GM19328 (cell line): ENCODE results near the gene TMEM169.

Experiments
- ATAC-seq: cut with Tn5 transposase; IDR thresholded peaks from one replicate; pipeline ENCODE4 v1.9.1; 2021; ENCODE audit warnings: mild to moderate bottlenecking, moderate library complexity; ENCODE audit not compliant: unreplicated experiment

TMEM169 gene

DNA sequence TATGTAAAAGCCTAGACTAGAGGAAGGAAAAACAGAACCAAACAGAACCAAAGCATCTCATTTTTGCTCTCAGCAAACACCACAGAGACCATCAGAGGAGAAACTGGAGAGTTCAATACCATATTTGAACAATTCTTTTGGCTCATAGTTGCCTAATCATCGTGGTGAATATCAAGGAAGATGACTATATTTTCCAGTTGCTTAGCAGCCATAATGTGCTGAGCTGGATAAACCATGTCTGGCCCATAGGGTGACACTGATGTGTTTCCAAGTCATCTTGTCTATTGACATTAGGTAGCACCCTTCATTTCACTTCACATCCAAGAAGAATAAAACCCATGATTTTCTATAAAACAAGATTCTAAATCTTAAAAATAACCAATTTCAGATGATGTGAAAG is 21.5 kb downstream of the TMEM169 start:
- no peak for ATAC-seq

DNA sequence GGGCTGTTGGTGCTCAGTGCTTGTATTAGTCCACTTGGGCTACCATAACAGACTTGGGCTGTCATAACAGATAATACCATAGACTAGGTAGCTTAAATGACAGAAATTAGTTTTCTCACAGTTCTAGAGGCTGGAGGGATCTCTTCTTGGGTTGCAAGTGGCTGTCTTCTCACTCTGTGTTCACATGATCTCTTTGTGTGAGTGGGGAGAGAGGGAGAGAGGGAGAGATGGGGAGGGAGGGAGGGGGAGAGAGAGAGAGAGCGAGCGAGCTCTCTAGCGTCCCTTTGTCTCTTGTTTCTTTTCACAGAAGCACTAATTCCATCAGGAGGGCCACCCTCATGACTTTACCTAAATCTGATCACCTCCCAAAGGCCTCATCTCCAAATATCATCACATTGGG is 23.0 kb downstream of the TMEM169 start:
- no peak for ATAC-seq

DNA sequence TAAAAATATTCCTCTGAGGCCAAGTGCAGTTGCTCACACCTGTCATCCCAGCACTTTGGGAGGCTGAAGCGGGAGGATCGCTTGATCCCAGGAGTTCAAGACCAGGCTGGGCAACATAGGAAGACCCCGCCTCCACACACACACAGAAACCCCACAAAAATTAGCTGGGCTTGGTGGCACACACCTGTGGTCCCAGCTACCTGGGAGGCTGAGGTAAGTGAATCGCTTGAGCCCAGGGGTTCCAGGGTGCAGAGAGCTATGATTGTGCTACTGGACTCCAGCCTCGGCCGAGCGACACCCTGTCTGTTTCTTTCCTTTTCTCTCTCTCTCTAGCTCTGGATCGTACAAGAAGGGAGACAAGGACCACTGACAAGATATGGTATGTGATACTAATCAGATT is 25.6 kb downstream of the TMEM169 start:
- ATAC-seq: no peak

DNA sequence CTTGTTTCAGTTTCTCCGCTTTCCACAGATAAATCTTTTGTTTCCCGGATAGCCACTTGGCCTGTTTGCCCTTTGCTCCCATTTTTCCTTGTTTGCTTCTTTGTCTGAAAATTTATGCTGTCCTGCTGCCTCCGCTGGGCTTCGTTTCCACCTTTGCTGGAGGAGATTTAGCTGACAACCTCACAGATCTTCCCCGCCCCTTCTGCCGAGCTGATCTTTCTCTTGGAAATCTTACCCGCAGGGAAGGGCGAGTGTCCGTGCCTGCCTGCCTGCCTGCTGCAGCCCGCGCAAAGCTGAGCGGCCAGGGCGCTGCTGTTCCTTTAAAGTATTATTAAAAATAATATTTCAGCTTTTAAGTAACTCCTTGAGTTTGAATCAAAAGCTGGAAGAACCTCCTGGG is 26.0 kb downstream of the TMEM169 start:
- ATAC-seq: no peak

DNA sequence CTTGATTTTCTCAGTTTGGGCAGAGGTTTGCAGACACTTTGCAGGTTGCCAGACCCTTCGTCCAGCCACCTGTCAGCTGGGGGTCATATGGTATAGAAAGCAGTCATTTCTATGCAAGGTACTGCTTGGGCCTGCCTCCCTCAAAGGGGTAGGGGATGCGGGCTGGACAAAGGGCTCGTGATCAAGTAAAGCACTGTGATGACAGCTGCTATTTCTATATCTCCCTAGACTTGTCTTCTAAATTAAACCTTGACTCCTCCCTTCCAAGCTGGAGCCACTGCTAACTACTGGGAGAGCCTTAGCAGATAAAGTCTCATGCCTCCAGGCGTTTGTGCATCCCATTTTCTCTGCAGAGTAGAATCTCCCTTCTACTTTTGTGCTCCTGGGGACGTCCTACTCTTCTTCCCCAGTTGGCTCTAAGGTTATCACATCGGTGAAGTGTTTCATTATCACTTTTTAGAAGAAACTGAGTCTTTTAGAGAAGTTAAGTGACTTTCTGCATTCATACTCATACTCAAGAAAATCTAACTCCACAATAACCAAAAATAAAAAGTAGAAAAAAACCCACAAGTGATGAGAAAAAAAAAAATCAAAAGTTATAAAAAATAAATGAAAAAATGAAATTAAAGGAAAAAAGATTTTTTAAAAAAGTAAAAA is 26.7 kb downstream of the TMEM169 start:
- no peak for ATAC-seq

DNA sequence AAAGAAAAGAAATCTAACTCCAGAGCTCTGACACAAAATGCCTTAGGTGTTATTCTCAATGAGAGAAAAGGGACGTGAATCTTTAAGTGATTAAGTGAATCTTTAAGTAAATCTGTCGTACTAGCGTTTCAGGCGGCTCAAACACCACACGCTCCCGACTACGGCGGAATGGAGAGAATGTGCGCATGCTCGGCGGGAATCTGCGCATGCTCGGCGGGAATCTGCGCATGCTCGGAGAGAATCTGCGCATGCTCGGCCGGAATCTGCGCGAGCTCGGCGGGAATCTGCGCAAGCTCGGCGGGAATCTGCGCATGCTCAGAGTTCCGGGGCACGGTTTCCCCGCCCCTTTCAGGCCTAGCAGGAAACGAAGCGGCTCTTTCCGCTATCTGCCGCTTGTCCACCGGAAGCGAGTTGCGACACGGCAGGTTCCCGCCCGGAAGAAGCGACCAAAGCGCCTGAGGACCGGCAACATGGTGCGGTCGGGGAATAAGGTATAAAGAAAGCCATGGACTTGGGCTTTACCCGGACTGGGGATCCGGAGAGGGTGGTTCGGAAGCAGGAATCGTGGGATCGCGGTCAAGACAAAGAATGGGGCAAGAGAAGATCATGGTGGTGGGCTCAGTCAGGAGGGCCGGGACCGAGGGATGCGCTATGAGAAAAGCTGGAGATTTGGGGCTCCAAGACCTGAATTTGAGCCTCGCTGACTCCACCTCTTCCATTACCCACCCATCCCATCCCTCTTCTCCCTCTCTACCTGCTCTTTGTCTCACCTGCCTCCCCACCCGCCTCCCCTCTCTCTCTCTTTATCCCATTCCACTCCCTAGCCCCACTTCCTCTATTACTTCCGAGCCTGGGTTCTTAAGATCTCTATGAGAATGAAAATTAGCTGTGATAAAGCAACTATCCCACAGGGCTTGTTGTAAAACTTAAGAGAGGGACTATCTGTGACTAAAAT is 27.5 kb downstream of the TMEM169 start, which contains the start of gene XRCC5:
Gene XRCC5 (plus strand): TSS at position 382 of the 955 bp plus-strand sequence. CDS start 89 bp downstream, at position 471.
- ATAC-seq: peak; percentile 61

DNA sequence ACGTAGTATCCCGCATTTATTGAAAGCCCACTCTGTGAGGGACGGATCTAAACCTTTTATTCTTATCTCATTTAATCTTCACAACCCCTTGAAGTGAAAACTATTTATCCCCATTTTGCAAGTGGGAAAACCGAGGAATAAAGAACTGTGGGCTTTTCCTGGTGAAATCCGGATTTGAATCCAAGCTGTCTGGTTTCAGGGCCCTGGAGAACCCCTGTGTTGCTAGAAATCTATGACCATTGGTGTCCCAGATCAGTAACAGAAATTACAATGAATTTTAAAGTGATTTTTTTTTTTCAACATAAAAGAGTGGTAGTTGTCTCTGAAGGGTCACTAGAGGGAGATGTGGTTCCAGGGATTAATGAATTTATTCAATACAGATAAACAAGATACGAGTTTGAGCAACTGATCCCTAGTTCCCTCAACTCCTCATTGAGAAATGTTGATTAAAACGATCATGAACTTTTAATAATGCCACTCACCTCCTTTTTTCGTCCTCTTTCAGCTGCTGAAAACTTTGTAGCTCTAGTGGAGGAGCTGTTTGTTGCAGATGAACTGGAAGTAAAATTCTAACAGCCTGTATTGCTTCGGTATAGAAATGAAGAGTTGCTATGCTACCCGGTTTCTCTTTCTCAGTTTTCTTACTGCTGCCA is 28.4 kb downstream of the TMEM169 start:
- ATAC-seq: no peak

DNA sequence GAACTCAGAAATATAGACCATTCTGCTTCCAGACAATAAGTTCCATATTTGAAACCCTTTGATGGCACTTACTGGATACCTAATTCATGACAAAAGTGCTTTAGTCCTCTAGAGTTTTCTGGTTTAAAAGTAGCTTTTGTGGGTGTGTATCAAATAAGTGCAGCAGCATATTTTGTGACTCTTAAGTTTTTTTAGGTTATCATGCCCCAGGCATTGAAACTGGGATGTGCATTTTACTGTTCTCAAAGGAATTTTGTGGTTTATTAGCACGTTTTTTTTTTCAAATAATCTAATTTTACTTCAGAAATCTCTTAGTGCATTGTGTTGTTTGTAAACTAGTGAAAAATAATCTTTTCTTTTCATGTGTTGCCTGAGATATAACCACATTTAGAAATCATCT is 28.9 kb downstream of the TMEM169 start:
- no peak for ATAC-seq

DNA sequence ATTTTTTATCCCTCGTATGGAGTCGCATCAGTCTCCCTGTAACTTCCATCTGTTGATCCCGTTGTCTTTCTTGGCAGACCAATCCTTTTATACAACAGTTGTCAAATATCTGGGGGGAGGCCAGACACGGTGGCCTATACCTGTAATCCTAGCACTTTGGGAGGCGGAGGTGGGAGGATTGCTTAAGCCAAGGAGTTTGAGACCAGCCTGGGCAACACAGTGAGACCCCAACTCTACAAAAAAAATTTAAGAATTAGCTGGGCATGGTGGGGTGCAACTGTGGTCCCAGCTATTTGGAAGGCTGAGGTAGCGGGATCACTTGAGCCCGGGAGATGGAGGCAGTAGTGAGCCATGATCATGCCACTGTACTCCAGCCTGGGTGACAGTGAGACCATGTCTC is 29.4 kb downstream of the TMEM169 start:
- no peak for ATAC-seq

DNA sequence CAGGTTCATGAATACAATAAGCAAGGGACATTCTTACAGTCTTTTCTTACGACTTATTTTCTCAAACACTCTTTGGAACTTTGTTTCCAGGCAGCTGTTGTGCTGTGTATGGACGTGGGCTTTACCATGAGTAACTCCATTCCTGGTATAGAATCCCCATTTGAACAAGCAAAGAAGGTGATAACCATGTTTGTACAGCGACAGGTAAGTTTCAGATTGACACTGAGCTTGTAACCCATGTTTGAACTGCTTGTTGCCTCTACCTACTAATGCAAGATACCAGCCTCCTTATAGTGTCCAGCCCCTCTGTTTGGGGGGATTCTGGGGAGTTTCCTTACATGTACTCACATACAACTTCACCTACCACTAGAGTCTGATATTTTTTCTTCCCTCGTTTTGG is 31.2 kb downstream of the TMEM169 start:
- no peak for ATAC-seq

DNA sequence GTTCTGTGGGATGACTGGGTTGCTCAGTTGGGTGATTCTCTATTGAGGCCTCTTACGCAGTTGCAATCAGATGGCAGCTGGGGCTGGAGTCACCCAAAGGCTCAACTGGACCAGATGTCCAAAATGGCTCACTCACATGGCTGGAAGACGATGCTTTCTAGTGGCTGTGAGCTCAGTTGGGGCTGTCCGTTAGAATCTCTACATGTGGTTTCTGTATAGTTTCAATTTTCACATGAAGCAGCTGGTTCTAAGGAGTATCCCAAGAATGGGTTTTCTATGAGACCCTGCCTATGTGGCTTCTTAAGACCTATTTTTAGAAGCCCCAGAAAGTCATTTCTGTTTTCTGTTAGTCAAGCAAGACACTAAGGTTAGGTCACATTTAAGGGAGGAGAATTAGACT is 31.9 kb downstream of the TMEM169 start:
- ATAC-seq: peak; percentile 65

DNA sequence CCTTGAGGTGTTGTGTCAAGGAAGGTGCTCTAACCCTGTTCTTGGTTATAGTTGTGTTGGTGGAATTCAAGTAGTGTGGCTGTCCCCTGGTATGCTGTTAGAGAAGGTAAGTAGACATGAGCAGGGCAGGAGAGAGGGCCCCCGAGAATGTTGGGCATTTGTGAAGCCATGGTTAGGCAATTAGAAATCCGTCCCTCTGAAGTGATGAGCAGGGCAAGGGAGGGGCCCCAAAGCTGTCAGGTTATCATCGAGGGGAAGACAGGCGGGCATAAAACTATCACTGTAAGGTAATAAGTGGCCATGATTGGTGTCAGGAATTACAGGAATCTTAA is 32.6 kb downstream of the TMEM169 start:
- ATAC-seq: no peak

DNA sequence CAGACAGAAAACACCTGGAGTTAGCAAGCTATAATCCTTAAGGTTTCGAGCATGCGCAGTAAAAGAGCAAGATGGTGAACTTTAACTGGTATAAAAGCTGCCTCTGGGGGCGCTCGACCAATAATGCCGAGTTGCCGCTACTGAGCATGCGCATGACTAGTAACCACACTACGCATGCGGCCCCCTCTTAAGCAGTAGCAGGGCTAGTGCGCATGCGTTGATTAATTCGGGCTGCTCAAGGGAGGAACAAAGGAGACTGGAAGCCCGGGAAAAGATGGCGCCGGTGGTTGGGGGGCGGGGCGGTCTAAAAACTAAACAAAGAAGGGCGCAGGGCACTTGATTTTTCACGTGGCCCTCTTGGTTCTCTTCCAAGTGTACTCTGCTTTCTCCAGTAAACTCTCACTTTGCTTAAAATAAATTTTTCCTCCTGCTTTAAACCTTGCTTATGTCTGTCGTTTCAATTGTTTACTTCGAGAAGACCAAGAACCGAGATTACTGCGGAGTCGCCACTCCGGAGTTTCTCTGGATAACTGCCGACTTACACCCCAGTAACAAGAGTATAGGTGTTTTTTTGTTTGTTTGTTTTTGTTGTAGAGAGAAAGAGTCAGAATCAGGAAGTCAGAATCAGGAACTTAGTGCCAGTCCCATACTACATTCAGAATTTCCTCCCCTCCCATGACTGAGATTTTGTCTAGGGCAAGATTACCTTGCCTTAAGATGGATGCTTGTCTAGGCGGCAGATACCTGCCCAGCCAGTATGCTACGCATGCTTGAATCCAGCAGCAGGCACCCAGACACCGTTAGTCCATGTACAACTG is 33.2 kb downstream of the TMEM169 start:
- peak; percentile 34 for ATAC-seq

DNA sequence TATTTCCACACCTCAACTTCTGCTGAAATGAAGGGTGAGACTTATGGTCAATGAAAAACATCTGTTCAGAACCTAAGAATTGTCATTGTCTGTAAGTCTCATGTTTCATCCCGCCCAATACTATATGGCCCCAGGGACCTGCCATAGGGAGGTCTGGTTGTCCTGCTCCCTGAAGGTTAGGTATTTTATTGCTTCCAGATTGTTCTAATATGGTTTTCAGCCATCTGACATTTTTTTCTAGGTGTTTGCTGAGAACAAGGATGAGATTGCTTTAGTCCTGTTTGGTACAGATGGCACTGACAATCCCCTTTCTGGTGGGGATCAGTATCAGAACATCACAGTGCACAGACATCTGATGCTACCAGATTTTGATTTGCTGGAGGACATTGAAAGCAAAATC is 34.7 kb downstream of the TMEM169 start:
- no peak for ATAC-seq

DNA sequence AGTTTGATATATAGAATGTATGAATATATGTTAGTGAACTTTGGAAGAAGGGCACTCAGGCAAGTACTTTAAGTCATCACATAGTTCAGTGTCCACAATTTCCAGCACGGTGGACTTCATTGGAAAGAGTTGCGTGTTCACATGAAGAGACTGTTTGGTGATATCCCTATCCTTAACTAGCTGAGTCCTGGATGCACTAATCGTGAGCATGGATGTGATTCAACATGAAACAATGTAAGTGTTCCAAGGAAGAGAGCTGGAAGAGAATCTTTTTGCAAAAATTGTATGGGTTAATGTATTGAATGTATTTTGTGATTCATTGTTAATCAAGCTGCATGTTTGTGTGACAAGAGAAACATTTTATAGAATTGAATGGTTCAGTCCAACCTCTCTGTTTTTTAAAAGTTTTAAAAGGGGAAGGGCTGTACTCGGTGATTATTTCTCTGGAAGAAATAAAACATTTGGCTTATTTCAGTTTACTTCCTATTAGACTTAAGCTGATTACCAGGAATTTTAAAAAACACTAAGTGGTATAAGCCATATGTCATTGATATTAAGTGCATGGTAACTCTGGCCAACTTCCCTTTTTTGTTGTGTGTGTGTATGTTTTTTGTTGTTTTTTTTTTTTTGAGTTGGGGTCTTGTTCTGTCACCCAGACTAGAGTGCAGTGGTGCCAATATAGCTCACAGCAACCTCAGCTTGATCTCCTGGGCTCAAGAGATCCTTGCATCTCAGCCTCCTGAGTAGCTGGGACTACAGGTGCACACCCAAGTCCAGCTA is 36.0 kb downstream of the TMEM169 start:
- ATAC-seq: no peak

DNA sequence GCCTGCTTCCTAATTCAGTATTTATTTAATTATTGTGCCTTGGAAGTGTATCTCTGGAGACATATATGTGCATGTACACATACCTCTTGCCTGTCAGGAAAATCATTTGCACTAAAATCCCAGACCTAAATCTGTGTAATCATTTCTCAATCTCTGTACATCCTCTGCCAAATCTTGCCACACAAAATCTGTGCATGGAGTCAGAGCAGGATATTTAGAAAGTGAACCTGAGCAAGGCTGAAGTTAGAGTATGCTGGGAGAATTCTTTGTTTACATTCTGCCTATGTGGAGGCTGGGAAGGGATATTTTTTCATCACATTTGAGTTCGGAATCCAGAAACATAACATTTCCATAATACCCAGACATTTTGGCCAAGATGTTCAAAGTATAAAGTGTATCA is 36.8 kb downstream of the TMEM169 start:
- no peak for ATAC-seq

DNA sequence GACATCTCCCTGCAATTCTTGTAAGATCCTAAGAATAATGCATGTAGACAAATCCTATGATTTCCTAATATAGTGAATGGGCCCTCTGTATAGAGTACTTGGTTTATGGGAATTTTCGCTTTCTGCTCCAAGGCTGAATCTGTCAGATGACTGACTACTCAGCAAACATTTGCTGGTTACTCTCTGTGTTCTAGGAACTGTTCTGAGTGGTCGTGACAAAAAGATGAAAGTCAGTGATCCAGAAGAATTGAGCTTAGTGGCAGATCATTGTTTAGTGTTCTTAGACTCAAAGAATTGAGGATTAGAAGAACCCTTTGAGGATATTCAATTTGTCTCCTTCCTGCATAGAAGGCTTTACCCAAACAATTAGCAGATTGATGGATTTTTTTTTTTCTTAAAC is 37.4 kb downstream of the TMEM169 start:
- no peak for ATAC-seq

DNA sequence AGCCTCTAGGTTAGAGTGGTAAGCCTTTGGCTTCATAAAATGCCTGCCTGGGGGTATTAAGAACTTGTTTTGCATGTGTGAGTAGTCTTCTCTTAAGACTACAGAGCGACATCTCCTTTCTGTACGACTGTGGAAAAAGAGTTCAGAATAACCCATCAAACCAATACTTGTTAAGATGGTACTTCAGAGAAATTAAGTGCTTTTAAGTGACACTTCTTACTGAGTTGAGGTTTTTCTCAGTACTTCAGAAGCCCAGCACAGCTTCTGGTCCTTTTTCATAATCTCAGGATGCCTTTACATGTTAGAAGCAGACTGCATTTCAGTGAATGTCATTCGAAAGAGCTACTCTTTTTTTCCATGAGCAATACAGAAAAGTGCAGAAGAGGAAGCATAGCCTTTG is 38.3 kb downstream of the TMEM169 start:
- no peak for ATAC-seq

DNA sequence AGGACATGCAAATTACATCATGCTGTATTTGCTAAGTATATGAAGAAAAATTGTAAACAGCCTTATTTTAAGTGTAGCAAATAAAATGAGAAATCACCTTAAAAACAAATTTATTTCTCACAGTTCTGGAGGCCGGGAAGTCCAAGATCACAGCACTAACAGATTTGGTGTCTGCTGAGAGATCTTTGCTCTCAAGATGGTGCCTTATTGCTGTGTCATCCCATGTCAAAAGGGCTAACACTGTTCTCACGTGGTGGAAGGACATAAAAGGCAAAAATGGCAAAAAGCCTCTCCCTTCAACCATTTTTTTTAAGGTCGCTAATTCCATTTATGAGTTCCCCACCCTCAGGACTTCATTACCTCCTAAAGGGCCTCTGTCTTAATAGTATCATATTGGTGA is 39.5 kb downstream of the TMEM169 start:
- ATAC-seq: no peak

DNA sequence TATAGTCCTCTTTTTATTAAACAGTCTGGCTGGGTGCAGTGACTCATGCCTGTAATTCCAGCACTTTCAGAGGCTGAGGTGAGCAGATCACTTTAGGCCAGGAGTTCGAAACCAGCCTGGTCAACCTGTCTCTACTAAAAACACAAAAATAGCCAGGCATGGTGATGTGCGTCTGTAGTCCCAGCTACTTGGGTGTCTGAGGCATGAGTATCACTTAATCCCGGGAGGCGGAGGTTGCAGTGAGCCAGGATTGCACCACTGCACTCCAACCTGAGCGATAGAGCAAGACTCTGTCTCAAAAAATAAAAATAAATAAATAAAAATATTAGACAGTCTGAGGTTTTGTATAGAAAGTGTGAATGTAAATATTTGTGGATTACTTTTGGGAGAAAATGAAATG is 45.2 kb downstream of the TMEM169 start:
- no peak for ATAC-seq
